Measurements from ENCODE around the gene PTPRE. TPM values are rescaled to one million over a fixed set of nuclear protein-coding genes. Genes with fewer than 3 reads are reported as not detected.
"Not testable (repeated sequence)": the region's sequence is repeated elsewhere in the genome, so short reads cannot be mapped to it uniquely, and the experiment has no call there.

Gene PTPRE
- total RNA-seq, 1 donor from 2014 or later, result 1.6 TPM

DNA sequence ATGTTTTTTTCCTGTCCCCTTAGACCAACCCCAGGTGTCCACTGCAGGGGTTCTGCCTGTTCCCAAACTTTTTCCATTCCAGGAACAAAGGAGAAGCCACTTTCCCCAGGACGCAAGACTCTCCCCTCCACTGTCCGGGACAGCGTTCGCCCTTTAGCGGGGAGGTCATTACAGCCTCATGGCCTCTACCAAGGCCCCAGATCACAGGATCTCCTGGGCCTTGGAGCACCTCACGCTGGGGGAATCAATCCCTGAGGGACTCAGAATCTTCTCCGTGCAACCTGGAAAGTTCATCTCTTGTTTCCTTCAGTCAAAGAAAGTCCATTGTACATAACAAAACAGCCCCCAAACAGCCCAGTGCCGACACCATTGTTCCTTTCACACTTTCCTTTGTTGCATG lies 178.1 kb downstream of the PTPRE start:
- no peak for ATAC-seq
- DNase-seq (ENCODE audit: low spot score), result peak; percentile 28

DNA sequence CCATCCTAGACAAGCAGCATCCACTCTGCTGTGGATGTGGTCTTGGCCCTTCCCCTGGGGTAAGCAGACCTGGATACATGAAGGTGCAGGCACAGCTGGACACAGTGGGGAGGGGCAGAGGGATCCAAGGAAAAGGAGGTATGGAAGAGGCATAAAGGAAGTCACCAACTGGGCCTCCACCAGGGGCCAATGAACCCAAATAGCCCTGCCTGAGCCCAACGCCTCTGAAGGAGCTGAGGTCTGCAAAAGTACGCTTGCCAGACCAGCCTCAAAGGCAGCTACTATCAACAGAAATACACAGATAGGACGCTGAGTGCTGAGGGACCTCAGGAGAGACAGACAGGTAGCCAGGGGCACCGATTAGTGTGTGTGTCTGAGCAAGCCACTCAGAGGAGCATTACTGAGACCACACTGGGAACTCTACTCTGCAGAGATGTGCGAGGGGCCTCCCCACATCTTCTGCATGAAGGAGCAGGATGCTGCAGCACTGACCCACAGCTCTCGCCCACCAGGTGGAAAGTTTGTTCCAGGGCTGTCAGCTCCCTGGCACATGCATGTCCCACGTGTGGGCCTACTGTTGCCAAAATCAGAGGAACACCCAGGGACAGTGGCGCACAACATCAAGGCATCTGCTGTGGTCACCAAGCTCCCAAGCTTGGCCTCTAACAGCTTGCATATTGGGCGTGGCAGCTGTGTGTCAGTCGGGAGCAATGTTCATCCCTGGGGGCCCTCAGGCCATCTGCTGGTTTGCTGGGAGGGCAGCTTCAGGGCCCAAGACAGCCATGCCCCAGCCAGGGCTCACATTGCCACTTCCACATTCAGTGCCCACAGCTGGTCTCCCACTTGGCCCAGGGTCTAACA lies 179.3 kb downstream of the PTPRE start:
- ATAC-seq (no peak), DNase-seq (ENCODE audit: low spot score) (peak; percentile 35)

DNA sequence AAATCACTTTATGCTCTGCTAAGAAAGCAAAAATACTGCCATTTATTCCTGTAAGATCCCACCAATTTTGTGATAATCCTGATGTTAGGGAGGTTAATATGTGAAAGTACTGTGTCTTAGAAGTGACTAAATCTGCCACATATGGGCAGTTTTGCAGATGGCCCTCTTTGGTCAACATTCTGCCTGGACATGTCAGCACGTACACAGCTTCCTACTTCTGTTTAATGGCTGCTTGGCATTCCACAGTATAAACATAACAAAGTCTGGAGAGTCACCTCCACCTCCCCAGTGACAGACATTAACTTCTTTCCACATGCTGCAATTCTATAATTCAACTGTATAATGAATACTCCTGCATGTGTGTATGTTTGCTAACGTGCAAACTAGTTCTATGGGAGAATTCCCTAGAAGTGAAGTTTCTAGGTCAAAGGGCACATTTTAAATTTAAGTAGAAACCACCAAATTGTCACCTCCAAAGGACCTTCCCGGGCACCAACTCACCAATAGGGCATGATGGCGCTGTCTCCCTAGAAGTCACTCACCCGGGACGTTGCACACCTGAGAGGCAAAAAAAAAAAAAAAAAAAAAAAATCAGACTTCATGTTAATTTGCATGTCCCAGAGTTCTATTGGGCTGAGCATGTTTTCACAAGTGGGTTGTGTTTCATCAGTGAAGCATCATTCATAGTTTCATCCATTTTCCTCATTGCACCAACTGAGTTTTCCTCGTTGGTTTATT lies 180.4 kb downstream of the PTPRE start:
- DNase-seq (ENCODE audit: low spot score) (no peak), ATAC-seq (no peak)

DNA sequence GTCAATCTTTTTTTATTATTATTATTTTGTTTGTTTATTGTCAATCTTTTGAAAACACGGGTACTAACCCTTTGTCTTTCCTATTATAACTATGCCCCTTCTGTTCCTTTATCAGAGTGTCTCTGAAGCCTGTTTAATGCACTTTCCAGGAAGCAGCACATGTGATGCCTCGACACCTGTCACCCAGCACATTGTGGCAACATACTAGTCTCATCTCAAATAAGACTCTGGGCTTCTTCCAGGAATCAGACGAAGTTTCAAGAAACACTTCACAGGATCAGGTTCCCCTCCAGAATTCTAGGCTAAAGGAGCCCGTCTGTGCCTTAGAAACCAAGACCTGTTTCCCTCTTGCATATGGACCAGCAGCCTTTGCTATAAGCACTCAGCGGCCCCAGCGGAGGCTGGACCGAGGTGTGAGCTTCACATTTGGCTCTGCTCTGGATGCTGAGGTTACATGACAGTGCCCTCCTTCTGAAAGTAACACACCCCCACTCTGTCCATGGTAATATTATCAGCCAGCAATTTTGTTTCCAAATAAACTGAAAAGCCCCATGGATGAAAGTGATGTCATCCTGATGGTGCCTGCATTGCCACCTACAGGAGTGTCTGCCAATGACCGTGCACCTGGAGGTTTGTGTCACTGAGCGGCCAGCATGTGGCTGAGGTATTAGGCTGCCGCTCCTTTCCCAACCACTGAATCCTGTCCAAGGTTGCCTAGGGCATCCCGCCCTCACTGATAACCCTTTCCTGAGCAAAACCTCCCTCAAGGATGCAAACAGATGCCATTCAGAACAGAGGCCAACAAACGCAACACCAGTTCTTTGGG lies 181.2 kb downstream of the PTPRE start:
- ATAC-seq, result peak; percentile 67
- DNase-seq (ENCODE audit: low spot score), result peak; percentile 40

DNA sequence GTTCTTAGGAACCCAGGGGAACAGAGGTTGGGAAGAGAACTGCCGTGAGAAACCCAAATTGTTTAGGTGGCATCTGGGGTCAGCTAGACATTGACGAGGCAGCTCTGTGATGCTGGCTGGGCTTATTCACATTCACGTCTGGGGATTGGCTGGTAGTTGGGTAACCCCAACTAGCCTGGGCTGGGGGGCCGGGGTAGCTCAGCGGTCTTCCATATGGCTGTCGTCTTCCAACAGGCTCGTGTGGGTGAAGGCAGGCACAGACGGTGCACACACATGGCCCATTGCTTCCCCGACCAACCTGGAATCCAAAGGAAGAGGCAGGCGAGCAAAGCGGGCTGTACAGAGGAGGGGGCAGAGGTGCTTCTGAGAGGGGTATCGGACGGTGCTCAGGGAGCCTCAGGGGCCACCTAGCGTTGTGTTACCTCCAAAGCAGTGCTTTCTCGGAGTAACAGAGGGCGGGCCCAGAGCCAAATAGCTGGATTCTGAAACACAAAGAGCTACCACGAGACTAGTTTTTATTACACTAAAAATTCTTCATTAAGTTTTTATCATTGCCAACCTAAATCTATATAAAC lies 184.8 kb downstream of the PTPRE start:
- ATAC-seq (no peak), DNase-seq (ENCODE audit: low spot score) (peak; percentile 29)

DNA sequence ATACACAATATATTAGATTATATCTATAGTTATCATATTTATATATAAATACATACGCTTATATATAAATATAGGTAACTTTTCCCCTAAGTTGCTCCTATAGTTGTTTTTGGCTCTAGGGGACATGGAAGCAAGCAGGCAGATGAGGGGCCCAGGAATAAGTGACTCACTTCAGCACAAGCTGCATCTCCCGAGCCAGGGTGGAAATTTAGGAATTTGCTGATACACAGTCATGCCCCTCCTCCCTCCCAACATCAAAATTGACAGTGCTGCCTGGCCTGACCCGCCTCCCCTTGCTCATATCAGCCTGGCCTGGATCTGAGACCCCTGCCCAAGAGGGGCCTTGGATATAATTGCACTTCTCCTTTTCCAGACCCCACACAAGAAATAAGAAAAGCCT lies 185.6 kb downstream of the PTPRE start:
- no peak for ATAC-seq
- peak; percentile 14 for DNase-seq (ENCODE audit: low spot score)

DNA sequence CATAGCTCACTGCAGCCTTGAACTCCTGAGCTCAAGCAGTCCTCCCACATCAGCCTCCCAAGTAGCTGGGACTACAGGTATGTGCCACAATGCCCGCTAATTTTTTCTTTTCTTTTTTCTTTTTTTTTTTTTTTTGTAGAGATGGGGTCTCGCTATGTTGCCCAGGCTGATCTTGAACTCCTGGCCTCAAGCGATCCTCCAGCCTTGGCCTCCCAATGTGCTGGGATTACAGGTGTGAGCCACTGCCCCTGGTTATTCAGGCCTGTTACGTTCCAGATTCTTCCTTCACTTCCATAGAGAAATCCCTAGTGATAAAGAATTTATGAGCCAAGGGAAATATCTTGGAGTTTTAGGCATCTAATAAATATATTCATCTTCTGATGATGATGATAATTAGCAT lies 187.7 kb downstream of the PTPRE start:
- DNase-seq (ENCODE audit: low spot score); ATAC-seq: not testable (repeated sequence)

DNA sequence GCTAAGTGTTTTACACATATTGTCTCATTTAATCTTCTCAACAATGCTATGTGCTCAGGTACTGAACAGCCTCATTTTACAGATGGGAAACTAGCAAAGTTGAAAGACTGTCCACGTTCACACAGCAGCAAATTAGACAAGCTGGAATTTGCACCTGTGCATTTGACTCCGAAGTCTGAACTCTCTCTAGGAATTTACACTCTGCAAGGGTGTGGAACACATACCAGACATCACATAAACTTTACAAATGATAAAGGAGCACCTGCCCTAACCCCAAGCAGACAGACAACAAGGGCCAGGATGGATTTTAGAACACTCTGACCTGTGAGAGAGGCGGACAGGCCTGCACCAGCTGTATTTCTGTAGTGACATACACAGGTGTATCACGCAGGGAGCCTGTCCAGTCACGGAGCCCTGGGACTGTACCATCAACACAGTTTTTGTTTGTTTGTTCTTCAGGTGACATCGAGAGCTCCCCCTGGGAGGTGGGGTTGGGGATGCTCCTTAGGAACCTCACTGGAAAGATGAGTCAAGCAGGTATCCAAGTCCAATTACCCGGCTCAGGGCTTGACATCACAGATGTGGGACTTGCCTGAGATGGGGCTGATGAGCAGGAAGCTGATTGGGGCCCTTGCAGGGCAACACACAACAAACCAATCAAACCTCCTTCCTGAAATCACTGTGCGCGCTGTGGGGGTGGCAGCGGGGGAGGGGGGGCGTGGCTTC lies 188.3 kb downstream of the PTPRE start:
- ATAC-seq (no peak), DNase-seq (ENCODE audit: low spot score) (peak; percentile 26)

DNA sequence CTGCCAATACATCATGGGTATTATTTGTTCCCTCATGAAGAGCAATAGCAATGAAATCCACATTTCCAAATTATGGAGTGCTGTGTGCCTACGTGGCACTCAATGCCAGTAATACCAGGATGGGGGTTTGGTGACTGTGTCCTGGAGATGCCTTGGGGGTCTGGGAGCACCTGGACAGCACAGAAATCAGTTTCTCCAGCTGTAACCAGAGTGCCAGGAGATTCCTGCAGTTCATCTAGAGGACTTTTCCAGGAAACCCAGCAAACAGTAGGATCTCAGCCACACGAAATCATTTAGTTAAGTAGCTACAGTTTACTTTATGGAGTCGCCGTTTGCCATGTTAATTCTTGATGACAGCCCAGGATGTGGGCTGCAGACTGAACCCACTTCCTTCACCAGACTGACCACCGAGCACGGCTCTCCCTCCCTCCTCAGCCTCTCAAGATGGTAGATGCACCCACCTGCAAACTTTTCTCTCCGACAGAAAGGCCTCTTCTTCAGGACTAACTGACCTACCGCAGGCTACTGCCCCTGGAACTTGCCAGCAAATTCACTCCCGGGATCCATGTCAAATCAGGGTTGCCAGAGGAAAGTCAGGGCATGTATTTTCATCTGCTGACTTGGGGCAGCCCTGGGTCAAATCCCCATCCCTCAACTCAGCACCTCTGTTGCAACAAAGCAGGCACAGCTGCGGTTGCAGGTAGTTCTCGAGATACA lies 189.0 kb downstream of the PTPRE start:
- ATAC-seq (no peak), DNase-seq (ENCODE audit: low spot score) (no peak)

DNA sequence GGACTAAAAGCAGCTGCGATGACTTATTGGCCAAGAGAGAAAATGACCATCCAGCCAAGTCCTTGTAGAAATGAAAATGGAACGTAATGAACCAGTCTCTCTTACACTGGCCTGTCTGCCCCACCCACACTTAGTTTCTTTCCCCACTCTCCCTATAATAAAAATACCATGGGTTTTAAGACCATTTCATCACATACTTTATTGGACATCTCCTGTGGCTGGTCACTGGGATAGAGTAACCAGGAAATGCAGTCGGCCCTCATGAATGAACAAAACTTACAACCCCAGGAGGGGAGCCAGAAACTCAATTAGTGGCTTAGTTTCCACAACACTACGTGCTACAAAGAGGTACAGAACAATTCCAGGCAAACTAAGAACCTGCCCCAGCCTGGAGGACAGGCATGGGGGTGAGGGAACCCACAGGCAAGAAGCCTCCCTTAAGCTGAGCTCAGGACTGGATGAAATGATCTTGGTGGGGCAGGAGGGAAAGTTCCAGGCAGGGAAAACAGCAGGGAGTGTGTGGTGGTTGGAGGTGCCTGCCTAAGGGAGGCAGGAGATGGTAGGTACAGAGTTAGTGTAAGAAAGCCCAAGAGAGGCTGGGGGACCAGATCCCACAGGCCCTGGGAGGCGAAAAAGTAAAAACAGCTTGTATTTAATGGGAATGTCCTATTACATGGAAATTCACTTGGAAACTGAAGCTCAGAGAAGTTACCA lies 189.7 kb downstream of the PTPRE start:
- DNase-seq (ENCODE audit: low spot score) (no peak), ATAC-seq (no peak)

DNA sequence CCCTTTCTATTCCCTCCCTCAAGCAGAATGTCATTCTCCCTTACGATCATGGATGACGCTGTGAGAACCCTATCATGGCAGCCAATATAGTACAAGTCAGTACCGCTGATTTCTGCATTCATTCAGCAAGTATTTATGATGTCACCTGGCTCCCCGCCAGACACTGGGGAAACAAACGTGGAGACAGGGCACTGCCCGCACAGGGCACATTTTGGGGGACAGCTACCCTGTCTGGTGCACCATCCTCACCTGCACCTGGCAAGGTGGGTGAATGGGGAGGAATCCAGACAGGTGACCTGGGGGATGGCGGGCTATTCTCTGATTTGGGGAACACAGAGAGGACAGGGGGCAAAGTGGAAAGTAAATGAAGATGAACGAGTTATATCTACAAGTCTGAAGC lies 190.9 kb downstream of the PTPRE start:
- DNase-seq (ENCODE audit: low spot score), result no peak

DNA sequence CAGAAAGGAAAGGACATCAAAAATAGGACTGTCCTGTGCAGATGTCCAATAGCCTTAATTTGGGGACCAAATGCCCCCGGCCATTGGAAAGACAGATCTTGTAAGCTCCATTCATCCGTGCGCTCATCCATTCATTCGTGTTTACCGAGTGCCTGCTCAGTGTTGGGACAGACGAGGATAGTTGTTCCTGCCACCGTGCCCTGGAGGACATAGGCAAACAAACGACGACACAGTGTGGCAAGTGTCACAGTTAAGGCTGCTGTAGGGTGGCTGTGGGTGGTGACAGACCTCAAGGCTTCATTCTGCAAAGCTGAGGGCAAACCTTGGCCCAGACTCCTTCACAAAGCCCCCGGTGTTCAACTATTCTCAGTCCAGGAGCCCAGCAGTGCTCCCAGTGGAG lies 191.7 kb downstream of the PTPRE start:
- ATAC-seq (no peak), DNase-seq (ENCODE audit: low spot score) (no peak)

More for the DNA sequence above, 190.9 kb downstream of the PTPRE start:
- ATAC-seq, result no peak

DNA sequence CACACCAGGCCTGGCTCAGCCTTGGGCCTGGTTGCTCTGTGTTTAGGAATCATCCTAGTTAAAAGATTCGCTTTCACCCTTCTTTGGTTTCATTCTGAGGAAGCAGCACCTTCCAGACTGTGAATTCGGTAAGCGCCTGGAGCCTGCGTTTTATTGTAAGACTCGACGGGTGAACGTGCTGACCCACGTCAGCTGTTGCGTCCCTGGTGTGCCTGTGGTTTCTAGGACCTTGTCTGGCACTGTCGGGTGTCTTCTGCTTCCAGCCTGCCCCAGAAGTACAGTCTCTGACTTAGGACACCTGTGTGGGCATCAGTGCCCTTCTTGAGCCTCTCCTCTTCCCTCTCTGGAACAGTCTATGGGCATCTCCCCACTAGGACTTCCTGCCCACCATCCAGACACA lies 193.0 kb downstream of the PTPRE start:
- peak; percentile 21 for DNase-seq (ENCODE audit: low spot score)

DNA sequence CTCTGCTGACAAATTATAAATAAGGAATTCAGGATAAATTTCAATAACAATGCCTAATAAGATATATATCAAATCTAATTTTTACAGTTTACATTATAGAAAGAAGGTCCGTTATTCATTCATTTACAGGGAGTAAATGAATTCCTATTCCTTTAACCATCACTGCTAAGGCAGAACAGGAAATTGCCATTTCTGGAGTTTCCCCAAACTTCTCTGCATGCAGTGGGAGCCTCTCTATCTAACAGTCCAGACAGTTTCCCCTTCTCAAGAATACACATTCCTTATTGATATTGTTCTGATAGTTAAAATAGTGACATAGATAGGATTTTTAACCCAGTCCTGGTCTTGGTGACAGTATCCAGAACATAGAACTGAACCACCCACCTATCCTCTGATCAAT lies 195.0 kb downstream of the PTPRE start:
- no peak for ATAC-seq
- DNase-seq (ENCODE audit: low spot score), result no peak

More for the DNA sequence above, 193.0 kb downstream of the PTPRE start:
- ATAC-seq, result no peak

DNA sequence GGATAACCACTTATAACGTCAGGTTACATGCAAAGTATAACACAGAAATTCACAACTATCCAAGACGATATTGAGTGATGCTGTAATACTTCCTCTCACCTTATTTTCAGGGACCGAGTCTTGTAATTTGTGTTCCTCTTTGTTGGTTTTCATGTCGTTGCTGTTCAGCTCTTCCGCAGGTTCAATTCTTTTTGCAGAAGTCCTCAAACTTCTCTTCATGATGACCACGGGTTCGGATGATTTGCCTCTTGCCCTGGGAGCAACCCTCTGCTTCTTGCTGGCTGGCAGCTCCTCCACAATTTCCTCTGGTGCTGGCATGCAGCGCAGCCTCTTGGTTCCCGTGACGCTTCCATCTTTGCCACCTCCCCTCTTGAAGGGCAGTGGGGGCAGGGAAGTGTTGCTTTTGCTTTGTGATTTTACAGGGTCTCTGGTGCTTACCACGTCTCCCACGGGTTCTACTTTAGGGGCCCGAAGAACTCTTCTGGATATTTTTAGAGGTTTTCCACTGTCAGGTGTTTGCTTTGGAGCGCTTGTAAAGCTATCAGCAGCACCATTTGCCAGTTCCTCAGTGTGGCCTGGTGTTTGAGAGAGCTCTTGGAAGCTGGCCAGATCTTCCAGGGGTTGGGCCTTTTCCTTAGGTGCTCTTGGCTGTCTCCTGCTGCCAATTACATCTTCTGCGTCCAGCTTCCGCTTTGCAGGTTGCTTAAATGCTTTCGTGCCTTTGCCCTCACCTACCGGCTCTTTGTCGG lies 195.8 kb downstream of the PTPRE start:
- ATAC-seq (no peak), DNase-seq (ENCODE audit: low spot score) (peak; percentile 18)

DNA sequence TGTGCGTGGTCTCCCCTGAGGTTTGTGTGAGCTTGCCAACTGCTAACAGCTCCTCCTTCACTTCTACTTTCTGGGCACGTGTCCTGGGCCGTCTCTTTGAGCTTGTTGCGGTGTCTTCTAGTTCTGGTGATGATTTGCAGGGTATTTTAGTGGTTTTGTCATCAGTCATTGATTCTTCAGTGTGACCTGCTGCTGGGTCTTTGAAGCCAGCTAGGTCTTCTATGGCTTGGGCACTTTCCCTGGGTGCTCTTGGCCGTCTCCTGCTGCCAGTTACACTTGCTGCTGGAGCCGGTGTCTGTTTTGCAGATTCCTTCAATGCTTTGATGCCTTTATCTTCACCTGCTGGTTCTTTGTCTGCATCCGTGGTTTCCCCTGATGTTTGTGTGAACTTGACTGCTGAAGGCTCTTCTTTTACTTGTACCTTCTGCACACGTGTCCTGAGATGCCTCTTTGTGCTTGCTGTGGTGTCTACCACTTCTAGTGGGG lies 196.4 kb downstream of the PTPRE start:
- ATAC-seq (no peak), DNase-seq (ENCODE audit: low spot score) (peak; percentile 14)

DNA sequence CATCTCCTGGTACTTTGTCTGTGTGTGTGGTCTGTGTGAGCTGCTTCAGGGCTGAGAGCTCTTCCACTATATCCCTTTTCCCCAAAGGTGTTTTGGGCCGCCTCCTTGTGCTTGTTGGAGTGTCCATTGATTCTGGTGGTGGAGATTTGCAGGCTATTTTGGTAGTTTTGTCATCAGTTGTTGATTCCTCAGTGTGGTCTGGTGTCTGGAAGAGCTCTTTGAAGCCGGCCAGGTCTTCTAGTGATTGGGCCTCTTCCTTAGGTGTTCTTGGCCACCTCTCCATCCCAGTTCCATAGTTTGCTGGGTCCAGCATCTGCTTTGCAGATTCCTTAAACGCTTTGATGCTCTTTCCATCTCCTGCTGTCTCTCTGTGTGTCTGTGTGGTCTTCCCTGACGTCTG lies 198.5 kb downstream of the PTPRE start:
- ATAC-seq (no peak), DNase-seq (ENCODE audit: low spot score) (no peak)

DNA sequence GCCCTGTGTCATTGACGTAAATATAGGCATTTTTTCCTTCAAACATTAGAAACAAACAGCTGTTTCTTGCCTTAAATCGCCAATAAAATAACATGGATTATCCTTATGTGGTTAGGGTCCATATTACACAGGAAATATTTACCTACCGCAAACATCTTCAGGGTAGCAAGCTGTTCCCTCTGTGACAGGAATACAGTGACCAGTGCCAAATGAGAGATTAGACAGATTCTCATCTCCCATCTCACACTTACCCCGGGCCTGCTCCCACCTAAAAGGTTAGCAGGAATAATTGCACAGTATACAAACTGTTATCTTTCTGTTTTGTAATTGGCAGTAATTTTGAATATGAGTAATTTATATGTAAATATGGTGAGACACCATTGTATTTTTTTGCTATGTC lies 202.8 kb downstream of the PTPRE start:
- ATAC-seq (no peak), DNase-seq (ENCODE audit: low spot score) (no peak)

Data from left lobe of liver (tissue), 2 donors.